Left forelimb (tissue), 1 donor: Measurements from ENCODE around the gene PEX13.

Experiments
- DNase-seq: peaks from one replicate; pipeline ENCODE4 v3.0.0-alpha.2; 2018; ENCODE audit warnings: low spot score

Gene PEX13

DNA sequence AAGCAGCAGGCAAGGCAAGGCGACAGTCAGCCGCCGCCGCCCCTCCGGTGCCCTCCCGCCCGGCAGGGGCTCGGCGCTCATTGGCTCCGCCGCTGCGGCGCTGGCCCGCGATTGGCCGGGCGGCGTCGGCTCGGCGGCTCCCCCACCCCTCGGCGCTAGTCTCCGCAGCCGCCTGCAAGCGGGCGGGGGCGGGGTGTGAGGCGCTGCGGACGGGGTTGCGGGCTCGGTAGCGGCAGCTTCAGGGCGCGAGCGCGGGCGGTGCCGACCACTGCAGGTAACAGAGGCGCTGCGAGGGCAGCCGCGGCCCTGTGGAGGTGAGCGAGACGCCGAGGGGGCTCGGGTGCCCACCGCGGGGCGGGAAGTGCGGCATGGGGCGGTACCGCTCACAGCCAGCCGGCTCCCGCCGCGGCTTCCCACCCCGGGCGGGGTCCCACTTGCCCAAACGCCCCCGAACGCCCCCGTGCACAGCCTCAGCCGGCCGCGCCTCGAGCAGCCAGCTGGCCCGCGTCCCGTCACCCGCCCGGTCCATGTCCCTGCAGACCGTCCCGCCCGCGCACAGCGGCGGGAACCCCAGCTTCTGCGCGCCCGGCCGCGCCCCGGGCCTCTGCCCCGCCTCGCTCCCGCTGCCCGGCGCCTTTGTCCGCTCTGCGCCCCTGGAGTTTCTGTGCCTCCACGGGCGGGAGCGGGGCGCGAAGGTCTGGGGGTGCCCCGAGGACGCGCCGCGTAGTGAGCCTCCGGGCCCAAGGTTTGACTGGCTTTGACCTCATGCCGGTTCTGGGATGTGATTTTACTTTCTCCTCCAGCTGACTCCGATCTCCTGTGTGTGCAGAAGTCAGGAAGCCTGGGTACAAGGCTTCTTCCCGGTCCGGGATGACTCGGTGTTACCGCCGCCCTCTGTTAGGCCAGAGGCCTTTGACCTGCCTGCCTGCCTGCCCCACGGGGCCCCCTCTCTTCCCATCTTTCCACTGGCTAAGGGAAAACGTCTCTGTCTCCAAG lies 48.5 kb downstream of the PEX13 start, which contains the start of gene SANBR:
TSS of gene SANBR (plus strand) at position 158 of the 996 bp plus-strand sequence. CDS start 4,480 bp downstream, outside the sequence.
- peak; percentile 89 for DNase-seq

DNA sequence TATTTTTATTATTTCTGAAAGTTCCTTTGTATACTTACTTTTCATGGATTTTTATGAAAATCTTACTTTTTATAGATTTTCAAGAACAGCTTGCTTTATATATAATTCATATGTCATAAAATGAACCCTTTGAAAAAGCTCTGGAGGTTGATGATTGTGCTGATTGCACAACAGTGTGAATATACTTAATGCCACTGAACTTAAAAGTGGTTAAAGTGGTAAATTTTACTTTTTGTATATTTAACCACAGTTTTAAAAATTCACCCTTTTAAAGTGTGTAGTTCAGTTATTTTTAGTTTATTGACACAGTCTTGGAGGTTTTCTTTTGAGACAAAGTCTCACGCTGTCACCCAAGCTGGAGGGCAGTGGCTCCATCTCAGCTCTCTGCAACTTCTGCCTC lies 56.6 kb downstream of the PEX13 start:
- DNase-seq, result no peak

DNA sequence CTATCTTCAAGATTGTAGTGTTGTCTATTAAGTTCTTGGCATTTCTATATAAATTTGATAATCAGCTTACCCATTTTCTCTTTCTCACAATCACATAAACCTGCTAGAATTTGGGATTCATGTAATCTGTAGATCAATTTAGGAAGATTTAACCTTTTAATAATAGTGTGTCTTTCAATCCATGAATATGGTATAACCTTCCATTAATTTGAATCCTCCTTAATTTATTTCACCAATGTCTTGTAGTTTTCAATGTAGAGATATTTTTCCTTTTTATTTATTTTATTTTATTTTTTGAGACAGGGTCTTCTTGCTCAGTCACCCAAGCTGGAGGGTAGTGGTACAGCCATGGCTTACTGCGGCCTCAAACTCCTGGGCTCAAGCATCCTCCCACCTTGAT lies 68.4 kb downstream of the PEX13 start:
- DNase-seq, result no peak

DNA sequence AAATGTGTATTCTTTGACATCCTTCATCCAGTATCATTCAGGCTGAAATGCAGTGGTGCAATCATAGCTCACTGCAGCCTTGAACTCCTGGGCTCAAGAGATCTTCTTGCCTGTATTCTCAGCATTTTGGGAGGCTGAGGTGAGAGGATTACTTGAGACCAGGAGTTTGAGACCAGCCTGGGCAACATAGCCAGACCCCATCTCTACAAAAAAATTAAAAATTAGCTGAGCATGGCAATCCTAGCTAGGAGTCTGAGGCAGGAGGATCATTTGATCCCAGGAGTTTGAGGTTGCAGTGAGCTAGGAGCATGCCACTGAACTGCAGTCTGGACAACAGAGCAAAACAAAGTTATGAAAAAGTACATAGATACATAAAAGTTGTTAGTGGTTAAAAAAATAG lies 72.3 kb downstream of the PEX13 start:
- no peak for DNase-seq

DNA sequence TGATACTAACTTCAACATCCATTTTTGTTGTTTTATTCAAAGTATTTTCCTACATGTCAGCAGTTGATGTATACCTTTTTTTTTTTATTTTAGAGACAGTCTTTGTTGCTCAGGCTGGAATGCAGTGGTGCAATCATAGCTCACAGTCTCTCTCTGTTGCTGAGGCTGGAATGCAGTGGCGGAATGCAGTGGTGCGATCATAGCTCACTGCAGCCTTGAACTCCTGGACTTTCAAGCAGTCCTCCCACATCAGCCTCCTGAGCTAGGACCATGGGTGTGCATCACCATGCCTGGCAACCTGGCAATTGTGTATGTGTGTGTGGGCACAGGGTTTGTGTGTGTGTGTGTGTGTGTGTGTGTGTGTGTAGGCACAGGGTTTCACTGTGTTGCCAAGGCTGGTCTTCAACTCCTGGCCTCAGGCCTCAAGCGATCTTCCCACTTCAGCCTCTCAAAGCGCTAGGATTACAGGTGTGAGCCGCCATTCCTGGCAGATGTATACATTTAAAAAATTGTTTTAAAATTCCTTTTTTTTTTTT lies 72.9 kb downstream of the PEX13 start:
- DNase-seq, result no peak

DNA sequence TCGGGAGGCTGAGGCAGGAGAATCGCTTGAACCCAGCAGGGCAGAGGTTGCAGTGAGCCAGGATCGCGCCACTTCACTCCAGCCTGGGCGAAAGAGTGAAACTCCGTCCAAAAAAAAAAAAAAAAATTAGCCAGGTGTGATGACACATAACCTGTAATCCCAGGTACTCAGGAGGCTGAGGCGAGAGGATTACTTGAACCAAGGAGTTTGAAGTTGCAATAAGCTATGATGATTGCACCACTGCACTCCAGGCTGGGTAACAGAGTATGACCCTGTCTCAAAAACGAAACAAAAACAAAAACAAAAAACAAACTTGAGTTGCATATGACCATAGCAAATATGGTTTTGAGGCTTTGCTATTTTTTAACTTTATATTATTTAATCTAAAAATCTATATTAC lies 74.0 kb downstream of the PEX13 start:
- no peak for DNase-seq

DNA sequence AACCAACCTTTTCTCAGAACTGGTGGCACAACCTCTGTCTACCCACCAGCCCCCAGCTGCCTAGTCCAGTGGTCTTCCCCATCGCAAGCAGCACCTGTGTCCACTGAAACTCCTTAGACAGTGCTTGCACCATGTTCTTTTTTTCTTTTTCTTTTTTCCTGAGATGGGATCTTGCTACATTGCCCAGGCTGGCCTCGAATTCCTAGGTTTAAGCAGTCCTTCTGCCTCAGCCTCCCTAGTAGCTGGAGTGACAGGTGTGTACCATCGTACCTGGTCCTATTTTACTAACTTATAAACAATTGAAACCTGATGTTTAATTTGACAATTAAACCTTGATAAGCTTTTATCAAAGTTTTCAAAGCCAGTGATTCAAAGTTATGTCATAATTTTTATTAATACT lies 78.9 kb downstream of the PEX13 start:
- DNase-seq, result no peak

DNA sequence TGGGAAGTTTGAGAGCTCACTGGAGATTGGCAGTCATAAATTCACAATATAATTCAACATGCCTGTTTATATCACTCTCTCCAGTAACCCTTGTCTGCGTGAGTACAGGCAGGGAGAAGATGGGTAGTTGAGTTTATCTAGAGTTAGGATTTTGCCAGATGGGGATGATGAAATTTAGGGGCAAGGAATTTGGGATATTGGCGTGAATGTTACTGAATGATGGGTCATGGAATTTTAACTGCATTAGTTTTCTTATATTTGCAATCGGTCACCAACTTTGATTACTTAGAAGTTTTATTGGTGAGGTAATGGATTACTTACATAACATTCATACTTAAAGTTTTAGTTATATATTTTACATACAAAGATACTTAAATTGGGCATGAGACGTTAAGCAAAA lies 83.3 kb downstream of the PEX13 start:
- no peak for DNase-seq
